HEK293 (cell line): ENCODE data around the gene KRT71.

ENCODE experiments used
- CTCF ChIA-PET: fragments of 350-600 bp; formaldehyde crosslinking; extraction: SDS; loops from one replicate; lab custom pipeline; 2021; ENCODE audit warnings: antibody characterized with exemption; lab: Yijun Ruan, JAX
- POLR2A ChIA-PET: fragments of 300-600 bp; formaldehyde crosslinking; extraction: SDS; loops from one replicate; lab custom pipeline; 2020; ENCODE audit warnings: antibody characterized with exemption, inconsistent platforms; lab: Yijun Ruan, JAX
- H3K27ac ChIP-seq: fragments of 200-500 bp; sonication (Bioruptor generic); 2 replicates; pipeline ENCODE4 v1.5.1; 2014; ENCODE audit warnings: low read depth, low read length, control low read depth, inconsistent platforms; ENCODE audit errors: extremely low read depth
- H3K36me3 ChIP-seq, 2 experiments: fragments of 200-500 bp in 1 of 2; sonication (Bioruptor generic) in 1 of 2; 1 replicate in 1 of 2; 2 replicates in 1 of 2; pipeline ENCODE4 v1.5.1; 2014 to 2017; ENCODE audit warnings: inconsistent platforms in 2 of 2, low read length in 2 of 2; ENCODE audit not compliant: control insufficient read depth in 2 of 2, insufficient read depth in 1 of 2
- H3K4me1 ChIP-seq: fragments of 200-500 bp; sonication (Bioruptor generic); 2 replicates; pipeline ENCODE4 v1.5.1; 2014; ENCODE audit warnings: mild to moderate bottlenecking, low read length, inconsistent platforms; ENCODE audit not compliant: control insufficient read depth, insufficient read depth
- H3K4me3 ChIP-seq: 2 replicates; pipeline ENCODE4 v1.5.1; 2011; ENCODE audit warnings: low read depth, mild to moderate bottlenecking, control low read depth, low read length, moderate library complexity
- H3K9me3 ChIP-seq: fragments of 200-500 bp; sonication (Bioruptor generic); 2 replicates; pipeline ENCODE4 v1.5.1; 2014; ENCODE audit warnings: low read depth, low read length, inconsistent platforms; ENCODE audit not compliant: control insufficient read depth, insufficient read depth
- BCL11A ChIP-seq: fragments of 450-650 bp; formaldehyde crosslinking; IDR thresholded peaks from 2 replicates; pipeline ENCODE4 v1.5.1; 2016; ENCODE audit warnings: low read depth, missing biosample characterization, missing genetic modification characterization
- GFI1B ChIP-seq: fragments of 450-650 bp; formaldehyde crosslinking; IDR thresholded peaks from 2 replicates; pipeline ENCODE4 v1.5.1; 2016; ENCODE audit warnings: missing biosample characterization, missing genetic modification characterization
- GLIS1 ChIP-seq: fragments of 450-650 bp; formaldehyde crosslinking; IDR thresholded peaks from 2 replicates; pipeline ENCODE4 v1.5.1; 2016; ENCODE audit warnings: missing biosample characterization, missing genetic modification characterization
- HOXA7 ChIP-seq: sonication (generic); formaldehyde crosslinking; IDR thresholded peaks from 2 replicates; pipeline ENCODE4 v1.8.1; 2022; ENCODE audit warnings: missing genetic modification reagents, borderline replicate concordance
- KLF17 ChIP-seq: fragments of 450-650 bp; formaldehyde crosslinking; IDR thresholded peaks from 2 replicates; pipeline ENCODE4 v1.5.1; 2016; ENCODE audit warnings: missing biosample characterization, missing genetic modification characterization
- OSR2 ChIP-seq: fragments of 450-650 bp; formaldehyde crosslinking; IDR thresholded peaks from 2 replicates; pipeline ENCODE4 v1.5.1; 2016; ENCODE audit warnings: missing biosample characterization, missing genetic modification characterization
- RBAK ChIP-seq: fragments of 450-650 bp; formaldehyde crosslinking; IDR thresholded peaks from 2 replicates; pipeline ENCODE4 v1.5.1; 2016; ENCODE audit warnings: missing biosample characterization, missing genetic modification characterization
- REPIN1 ChIP-seq: fragments of 450-650 bp; formaldehyde crosslinking; IDR thresholded peaks from 2 replicates; pipeline ENCODE4 v1.5.1; 2017; ENCODE audit warnings: missing biosample characterization, missing genetic modification characterization, low read depth
- SETDB1 ChIP-seq: IDR thresholded peaks from one replicate; pipeline ENCODE4 v1.6.1; 2017; ENCODE audit warnings: mild to moderate bottlenecking, low read length, moderate library complexity, mixed read lengths; ENCODE audit not compliant: insufficient read length
- TSHZ1 ChIP-seq: fragments of 450-650 bp; formaldehyde crosslinking; IDR thresholded peaks from 2 replicates; pipeline ENCODE4 v1.5.1; 2016; ENCODE audit warnings: missing biosample characterization, missing genetic modification characterization, borderline replicate concordance
- ZFP41 ChIP-seq: fragments of 450-650 bp; formaldehyde crosslinking; IDR thresholded peaks from 2 replicates; pipeline ENCODE4 v1.5.1; 2016; ENCODE audit warnings: missing biosample characterization, missing genetic modification characterization, borderline replicate concordance
- ZFP69B ChIP-seq: fragments of 450-650 bp; formaldehyde crosslinking; IDR thresholded peaks from 2 replicates; pipeline ENCODE4 v1.5.1; 2016; ENCODE audit warnings: missing biosample characterization, missing genetic modification characterization
- ZNF112 ChIP-seq: fragments of 450-650 bp; formaldehyde crosslinking; IDR thresholded peaks from 2 replicates; pipeline ENCODE4 v1.5.0; 2017; ENCODE audit warnings: missing biosample characterization, missing genetic modification characterization
- ZNF157 ChIP-seq: fragments of 450-650 bp; formaldehyde crosslinking; IDR thresholded peaks from 2 replicates; pipeline ENCODE4 v1.5.1; 2016; ENCODE audit warnings: missing biosample characterization, missing genetic modification characterization
- ZNF174 ChIP-seq: fragments of 450-650 bp; formaldehyde crosslinking; IDR thresholded peaks from 2 replicates; pipeline ENCODE4 v1.5.0; 2017; ENCODE audit warnings: missing biosample characterization, mild to moderate bottlenecking, missing genetic modification characterization
- ZNF292 ChIP-seq: fragments of 450-650 bp; formaldehyde crosslinking; IDR thresholded peaks from 2 replicates; pipeline ENCODE4 v1.5.1; 2016; ENCODE audit warnings: low read depth, missing biosample characterization, missing genetic modification characterization, borderline replicate concordance
- ZNF350 ChIP-seq: fragments of 450-650 bp; formaldehyde crosslinking; IDR thresholded peaks from 2 replicates; pipeline ENCODE4 v1.5.0; 2017; ENCODE audit warnings: missing biosample characterization, mild to moderate bottlenecking, missing genetic modification characterization
- ZNF433 ChIP-seq: fragments of 450-650 bp; formaldehyde crosslinking; IDR thresholded peaks from 2 replicates; pipeline ENCODE4 v1.5.1; 2016; ENCODE audit warnings: missing biosample characterization, missing genetic modification characterization, low read depth
- ZNF529 ChIP-seq: fragments of 450-650 bp; formaldehyde crosslinking; IDR thresholded peaks from 2 replicates; pipeline ENCODE4 v1.5.1; 2017; ENCODE audit warnings: missing genetic modification characterization, missing biosample characterization; ENCODE audit not compliant: insufficient replicate concordance
- ZNF645 ChIP-seq: fragments of 450-650 bp; formaldehyde crosslinking; IDR thresholded peaks from 2 replicates; pipeline ENCODE4; 2016; ENCODE audit warnings: missing biosample characterization, missing genetic modification characterization

The KRT71 gene

GRCh38 chr12:52580496-52580895, 27.6 kb upstream of the KRT71 start (continued):
- TF ChIP-seq ZFP41, result no peak

GRCh38 chr12:52579468-52580465, 26.8 kb upstream of the KRT71 start:
- ChIA-PET POLR2A (no interaction called here), CTCF (interaction anchor here (0.6 to 9.9 kb wide), 13 partner anchors 22 to 432 kb away, joined by 3 to 127 read pairs (median 4); no protein-coding TSS in a partner anchor)

More at GRCh38 chr12:52579468-52580465, 26.8 kb upstream of the KRT71 start:
- H3K36me3 ChIP-seq, result no peaks in the 10 kb centered on the region
- H3K4me3 ChIP-seq, result no peak overlapping the region
- no peak for TF ChIP-seq GLIS1
- no peak for TF ChIP-seq ZNF112
- TF ChIP-seq ZFP69B (tag by site-specific recombination), result no peak
- no peak for TF ChIP-seq OSR2
- no peak for TF ChIP-seq KLF17 (tag by site-specific recombination)
- no peak for TF ChIP-seq ZNF645 (tag by site-specific recombination)
- TF ChIP-seq REPIN1 (tag by site-specific recombination), result no peak
- TF ChIP-seq ZNF350 (tag by site-specific recombination), result no peak
- no peak for TF ChIP-seq ZNF433 (tag by site-specific recombination)
- TF ChIP-seq ZNF157 (tag by site-specific recombination), result no peak
- TF ChIP-seq SETDB1, result no peak
- no peak for TF ChIP-seq BCL11A (tag by site-specific recombination)
- no peak for TF ChIP-seq GFI1B
- TF ChIP-seq ZNF174 (tag by site-specific recombination), result no peak
- no peak for TF ChIP-seq TSHZ1 (tag by site-specific recombination)
- TF ChIP-seq ZNF529, result no peak
- TF ChIP-seq RBAK (tag by site-specific recombination), result no peak
- TF ChIP-seq ZNF292, result no peak
- TF ChIP-seq HOXA7, result no peak
- H3K4me1 ChIP-seq, result no peaks in the 10 kb centered on the region
- no peaks in the 10 kb centered on the region for H3K9me3 ChIP-seq
- H3K27ac ChIP-seq, result no peak overlapping the region
